Activated CD4-positive, alpha-beta T cell treated with anti-CD3 and anti-CD28 coated beads for 24 hours (primary cell): ENCODE data around the gene HES6.

Source experiments
- DNase-seq, 2 donors: peaks; one replicate each; pipeline ENCODE4 v3.0.0-alpha.2; 2020; ENCODE audit warnings: low read depth in 2 of 2

The HES6 gene

DNA sequence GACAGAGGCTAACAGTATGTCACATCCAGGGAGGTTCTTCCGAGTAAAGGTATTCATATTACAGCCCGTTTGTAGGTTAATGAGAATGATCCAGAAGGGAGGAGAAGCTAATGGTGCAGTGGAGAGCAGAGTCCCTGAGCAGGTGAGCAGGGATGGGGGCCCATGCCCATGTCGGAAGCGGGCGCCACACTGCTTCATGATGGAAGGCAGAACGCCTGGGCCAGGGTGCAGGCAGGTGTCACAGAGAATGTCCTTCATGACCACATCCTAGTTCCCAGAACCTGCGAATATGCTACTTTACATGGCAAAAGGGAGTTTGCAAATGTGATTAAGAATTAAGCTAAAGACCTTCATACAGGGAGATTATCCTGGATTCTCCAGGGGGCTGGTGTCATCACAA, 4.0 kb downstream of the HES6 start:
- DNase-seq, result no peak

DNA sequence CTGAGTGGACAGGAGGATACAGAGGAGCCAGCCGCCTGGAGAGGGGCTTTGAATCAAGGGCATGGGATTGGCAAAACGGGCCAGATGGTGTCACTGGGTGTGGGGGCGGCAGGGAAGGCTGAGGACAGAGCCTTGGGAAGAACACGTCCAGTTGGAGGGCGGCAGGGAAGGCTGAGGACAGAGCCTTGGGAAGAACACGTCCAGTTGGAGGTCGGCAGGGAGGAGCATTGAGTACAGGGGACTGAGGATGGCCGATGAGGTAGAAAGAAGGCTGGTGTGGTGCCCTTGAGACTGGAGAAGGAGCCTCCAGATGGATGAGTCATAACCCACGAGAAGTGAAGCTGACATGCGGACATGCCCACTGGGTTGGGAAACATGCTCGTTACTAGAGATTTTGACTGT, 4.5 kb downstream of the HES6 start:
- no peak for DNase-seq

DNA sequence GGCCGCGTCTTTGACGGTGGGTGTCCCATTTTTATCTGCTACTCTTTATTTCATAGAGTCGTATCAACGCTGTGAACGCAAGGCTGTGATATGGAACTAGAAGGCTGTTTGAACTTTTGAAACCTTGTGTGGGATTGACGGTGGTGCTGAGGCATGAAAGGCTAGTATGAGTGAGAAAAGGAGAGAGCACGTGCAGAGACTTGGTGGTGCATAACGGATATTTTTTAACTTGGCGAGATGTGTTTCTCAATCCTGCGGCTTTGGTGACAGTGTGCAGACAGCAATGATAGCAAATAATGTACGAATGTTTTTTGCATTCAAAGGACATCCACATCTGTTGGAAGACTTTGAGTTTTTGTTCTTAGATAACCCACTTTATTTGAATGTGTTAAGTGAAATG, 6.2 kb downstream of the HES6 start:
- no peak for DNase-seq

DNA sequence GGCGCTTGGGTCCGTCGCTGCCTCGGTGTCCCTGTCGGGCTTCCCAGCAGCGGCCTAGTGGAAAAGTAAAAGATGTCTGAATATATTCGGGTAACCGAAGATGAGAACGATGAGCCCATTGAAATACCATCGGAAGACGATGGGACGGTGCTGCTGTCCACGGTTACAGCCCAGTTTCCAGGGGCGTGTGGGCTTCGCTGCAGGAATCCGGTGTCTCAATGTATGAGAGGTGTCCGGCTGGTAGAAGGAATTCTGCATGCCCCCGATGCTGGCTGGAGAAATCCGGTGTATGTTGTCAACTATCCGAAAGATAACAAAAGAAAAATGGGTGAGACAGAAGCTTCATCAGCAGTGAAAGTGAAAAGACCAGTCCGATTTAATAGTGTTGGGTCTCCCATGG, 8.0 kb downstream of the HES6 start:
- DNase-seq, result no peak

DNA sequence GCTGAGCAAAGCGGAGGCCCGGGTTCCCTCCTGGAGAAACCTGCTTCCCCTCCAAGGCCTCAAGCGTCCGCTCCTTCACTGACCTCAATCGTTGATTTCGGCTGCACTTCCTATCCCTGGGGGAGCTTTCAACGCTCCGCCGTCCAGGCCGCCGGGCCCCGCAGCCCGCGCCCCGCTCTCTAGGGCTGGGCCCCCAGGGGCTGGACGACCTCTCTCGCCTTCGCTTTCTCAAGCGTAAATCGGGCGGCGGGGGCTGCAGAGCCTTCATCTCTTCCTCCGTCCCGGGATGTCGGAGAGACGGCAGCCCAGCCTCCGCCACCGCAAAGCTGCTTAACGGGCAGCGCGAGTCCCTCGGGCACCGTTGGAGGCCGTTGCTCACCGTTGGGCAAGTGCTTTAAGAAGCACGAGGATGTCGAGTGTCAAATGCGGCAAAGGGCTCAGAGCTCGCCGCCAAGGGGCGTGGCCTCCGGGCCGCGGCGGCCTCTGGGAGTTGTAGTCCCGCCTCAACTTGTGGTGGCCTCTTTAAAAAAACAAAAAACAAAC, 8.5 kb downstream of the HES6 start:
- DNase-seq, result peak; percentile 56 to 67

DNA sequence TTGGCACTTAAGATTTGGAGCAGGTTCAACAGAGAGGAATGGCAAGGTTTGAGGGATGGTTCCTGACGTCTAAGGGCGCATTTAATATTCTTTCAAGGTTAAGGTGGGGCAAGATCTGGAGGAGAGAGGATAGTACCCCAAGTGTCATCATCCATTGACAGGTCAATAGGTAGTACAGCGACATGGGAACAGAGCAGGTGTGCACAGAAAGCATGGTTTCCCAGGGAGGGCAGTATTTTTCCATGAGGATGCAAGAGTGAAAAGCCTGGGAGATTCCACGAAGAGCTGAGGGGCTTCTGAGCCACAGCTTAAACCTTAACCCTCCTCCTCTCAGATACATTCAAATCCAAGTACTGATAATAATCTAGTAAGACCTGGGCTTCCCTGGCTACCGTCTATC, 9.1 kb downstream of the HES6 start:
- no peak for DNase-seq

DNA sequence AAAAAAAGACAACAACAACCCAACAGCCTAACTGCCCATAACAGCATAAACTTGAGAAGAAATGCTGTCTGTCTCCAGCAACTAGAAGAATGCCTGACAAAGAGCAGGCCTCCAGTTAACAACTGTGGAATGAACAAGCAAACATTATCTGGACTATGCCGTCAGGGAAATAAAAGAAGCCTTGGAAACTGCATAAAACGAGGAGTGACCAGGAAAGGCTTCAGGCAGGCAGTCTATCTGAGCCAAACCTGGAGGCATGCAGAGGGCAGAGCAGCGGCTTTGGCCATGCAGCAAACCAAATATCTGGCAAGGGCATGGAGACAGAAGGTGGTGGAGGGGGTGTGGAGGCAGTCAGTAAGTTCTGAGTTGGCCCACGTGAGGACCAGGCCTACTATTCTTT, 11.1 kb downstream of the HES6 start:
- no peak for DNase-seq

DNA sequence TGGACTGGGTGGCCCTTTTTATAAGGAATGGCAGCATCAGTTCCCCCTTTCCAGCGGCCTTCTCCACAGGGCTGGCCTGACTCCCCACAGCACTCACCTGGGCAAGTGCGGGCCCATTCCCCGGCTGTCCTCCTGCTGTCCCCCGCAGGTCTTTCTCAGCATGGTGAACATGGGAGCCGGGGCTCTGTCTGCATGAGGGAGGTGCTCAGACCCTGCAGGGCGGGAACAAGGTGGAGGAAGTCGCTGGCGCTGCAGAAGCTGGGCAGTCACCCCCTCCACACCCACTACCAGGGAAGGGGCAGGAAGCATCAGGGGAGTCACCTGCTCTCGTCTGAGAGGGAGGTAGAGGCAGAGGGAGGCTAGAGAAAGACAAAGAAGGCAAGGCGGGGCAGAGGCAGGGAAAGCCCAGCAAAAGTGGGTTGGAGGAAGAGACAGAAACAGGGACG, 12.2 kb downstream of the HES6 start:
- DNase-seq, result no peak

DNA sequence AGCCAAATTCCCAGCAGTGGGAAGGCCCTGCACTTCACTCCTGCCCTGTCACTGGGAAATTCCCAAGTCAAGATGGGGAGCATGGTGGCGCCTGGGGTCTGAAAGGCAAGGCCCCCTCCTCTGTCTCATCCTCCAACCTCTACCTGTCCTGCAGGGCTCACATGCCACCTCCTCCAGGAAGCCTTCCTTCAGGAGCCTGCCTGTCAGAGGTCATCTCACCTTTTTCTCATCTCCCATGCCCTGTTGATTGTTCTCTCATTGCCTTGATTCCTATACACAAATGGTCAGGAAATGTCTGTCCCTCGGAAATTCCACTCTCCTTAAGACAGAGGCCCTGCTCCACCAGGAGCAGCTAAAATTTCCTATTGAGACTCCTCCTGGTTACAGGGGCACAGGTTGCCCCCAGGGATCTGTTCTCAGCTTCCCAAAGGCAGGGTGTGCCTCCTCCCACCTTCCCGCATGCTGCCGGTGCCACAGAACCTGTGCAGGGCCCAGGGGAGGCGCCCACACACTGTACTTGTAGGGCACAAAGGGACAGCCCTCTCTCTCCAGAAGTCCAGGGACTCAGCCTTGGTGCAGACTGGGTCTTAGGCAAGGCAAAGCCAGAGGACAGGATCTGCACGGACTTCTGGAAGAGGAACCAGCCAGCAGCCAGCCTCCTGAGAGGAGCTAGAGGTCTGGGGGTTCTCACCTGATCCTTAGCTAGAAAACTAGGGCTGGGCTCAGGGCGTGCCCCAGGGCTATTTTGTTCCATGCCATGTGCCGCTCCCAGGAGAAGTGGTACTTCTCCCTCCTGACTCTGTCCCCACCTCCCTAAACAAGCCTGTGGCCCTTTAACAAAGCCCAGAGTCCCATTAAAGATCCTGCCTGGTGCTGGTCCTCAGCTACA, 12.9 kb downstream of the HES6 start:
- DNase-seq, result no peak

DNA sequence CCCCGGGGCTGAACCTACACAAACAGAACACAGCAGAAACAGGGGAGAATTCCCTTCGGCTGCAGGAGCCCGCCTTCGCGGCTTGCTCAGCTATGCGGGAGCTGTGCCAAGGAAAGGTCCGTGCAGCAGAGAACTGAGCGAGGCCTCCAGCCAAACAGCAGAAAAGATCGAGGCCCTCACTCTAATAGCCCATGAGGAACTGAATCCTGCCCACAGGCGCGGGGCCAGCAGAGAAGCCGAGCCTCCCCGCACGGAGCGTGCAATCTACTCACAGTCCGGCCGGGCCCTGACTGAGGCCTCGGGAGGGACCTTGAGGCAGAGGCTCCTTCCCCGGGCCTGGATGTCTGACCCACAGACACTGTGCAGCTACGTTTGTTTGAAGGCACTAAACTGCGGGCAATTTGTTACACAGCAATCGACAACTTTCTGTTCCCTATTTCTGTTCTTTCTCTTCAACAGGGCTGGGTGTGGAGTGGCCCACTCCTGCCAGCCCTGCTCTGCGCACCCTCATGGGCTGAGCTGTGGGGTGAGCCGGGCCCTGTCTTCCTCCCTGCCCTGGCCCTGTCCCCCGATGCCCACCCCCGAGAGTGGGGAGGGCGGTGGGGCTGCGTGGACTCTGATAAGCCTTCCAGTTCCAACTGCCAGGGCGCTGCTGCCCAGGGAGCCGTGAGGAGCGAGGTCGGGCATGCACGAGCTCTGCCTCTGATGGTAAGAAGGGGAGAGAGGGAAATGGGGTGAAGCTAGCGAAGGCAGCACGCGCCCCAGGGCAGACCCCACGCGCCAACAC, 13.7 kb downstream of the HES6 start:
- DNase-seq, result no peak

DNA sequence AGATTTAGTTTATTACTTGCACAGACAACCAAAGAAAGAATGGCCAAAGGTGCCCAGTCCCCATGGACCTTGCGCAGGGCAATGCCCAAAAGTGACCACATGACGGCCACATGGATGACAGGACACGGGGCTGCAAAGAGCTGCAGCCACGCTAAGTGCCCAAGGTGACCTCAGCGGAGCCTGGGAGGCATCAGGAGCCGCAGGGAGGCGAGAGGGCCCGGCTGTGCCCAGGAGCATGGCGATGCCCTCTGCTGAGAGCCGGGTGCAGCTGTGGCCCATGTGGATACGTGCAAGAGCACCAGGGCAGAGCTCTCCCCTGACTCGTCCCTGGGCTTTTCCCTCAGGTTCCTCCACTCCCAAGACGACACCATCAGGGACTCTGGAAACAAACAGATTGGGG, 14.7 kb downstream of the HES6 start:
- DNase-seq, result no peak

DNA sequence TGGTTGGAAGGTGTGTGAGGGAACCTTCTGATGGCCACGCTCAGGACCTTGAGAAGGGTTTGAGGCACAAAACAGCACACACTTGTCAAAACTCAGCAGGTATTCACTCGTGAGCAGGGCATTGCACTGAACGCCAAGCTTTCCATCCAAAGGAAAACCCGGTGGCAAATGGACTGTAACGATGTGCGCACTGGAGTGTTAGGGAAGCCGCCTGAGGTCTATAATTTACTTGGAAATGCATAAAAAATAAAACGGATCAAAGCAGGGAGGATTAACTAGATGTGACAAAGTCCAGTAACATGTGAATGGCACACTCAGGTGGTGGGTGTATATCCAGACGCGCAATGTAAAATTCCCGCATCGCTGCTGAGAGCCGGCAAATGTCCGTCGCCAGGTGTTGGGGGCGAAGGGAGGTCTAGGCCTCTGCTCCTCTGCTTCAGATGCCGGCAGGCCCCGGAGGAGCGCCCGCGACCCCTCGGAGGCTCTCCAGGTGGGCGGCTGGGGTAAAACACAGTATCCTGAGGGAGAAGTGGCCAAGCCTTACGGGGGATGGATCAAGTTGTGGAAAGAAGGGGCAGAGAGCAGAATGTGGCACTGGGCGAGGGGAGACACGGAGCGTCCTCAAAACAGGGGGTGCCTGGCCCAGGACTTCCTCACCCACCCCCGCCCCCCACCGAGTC, 15.3 kb downstream of the HES6 start:
- DNase-seq, result no peak

DNA sequence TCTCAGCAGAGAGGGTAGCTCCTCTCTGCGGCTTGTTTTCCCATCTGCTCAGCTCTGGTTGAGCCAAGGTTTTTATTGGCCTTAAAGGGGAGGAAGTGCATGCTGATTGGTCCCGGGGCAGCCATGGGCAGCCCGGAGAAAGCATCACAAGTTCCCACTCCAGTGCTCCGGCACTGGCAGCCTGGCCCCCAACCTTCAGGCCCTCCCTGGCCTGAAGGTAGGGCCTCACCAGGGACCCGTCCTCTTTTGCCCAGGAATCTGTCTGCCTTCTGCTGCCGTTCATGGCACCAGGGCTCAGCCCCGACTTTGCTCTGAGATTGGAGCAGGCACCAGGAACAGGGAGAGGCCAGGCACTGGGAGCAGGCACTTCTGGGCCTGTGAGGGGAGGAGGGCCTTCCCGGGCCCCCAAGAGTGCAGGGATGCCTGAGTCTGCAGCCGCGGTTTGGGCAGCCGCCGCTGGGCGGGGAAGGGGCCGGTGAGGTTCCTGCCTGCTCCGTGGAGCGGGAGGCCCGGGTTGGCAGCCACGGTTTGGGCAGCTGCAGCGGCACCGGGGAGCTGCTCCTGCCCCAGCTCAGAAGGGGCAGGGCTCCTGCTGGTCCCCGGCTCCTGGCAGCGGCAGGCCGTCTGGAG, 18.8 kb downstream of the HES6 start:
- no peak for DNase-seq

DNA sequence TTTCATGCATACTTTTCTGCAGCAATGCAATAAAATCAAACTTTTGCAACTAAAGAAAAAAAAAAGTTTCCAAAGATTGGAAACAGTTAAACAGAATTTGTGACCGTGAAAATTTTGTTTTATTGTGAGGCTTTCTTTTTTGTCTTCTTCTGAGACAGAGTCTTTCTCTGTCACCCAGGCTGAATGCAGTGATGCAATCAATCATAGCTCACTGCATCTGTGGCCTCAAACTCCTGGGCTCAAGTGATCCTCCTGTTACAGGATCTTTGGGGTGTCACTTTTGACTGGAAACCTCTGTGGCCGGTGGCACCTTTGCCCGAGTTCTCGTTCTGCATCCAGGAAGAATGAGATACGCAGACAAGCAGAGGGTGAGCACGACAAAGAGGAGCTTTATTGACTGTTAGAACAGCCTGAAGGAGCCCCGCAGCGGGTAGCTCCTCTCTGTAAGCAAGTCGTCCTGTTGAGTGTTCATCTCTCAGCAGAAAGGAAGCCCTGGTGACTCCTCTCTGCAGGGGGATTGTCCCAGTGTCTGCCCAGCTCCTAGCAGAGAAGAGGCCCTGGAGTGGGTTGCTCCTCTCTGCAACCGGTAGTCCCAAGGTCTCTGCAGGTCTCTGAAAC, 19.5 kb downstream of the HES6 start:
- DNase-seq, result no peak

DNA sequence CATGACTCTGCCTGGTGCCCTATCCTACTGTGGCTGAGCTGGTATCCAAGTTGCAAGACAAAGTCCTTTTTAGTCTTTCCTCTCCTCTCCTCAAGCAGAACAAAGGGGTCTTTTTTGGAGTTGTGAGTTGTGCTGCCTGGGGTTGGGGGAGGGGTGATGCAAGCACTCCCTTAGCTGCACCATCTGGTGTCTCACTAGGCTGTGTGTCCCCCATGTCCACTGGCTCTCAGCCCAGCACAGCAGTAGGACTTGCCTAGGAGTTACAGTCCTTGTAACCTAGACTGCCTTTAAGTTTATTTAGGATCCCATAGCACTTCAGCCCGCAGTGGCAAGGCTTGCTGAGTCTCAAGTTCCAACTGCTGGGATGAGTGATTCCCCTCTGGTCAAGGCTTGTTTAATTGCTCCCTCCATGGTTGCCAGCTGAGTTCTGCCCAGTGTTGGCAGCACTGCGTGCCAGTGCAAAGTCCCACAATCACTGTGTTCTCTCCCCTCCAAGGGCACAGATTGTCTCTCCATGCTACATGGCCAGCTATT, 23.1 kb downstream of the HES6 start:
- DNase-seq, result no peak

DNA sequence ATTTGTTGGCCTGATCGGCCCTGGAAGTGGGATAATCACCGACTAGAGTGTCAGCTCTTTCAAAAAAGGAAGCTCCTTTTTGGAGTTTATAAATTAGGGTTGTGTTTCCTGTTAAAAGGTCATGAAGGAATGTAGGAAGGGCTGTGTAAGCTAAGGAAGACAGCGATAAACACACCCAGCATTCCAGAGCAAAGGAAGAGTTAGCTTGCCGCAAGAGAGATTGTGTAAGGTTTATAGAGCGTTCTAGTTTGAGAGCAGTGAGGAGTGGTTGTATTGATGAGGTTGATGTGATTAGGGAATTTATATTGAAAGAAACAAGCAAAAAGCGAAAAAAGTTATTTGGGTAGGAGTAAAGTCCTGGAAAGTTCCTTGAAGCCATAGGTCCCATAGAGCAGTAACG, 32.8 kb downstream of the HES6 start:
- DNase-seq, result no peak

DNA sequence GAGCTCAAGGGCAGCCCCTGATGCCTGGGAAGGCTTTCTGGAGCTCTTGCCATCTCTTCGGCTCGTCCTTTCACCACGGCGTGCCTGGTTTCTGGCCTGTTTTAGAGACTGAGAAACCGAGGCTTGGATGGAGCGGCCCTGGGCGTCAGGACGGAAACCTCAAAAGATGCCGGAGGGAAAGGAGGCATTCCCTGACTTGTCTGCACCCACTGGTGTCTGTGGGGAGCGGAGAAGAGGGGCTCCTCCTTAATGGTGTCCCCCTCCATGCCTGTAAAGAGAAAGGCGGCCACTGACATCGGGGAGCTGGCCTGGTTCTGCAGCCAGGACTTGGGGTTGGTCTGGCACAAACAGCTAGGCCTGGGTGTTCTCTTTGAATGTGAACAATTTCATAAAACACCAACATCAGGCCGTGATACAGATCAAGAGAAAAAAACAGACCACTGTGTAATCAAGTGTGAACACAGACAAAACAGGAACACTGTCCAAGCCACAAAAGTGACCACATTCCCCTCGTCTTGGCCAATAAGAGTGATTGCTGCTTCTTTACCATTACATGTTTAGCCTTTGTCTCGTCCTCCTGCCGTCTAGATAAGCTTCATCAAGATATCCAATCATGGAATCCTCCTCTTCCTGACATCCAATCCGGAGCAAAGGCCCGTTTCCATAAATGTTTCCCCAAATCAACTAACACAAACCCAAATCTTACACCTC, 35.7 kb downstream of the HES6 start:
- no peak for DNase-seq

DNA sequence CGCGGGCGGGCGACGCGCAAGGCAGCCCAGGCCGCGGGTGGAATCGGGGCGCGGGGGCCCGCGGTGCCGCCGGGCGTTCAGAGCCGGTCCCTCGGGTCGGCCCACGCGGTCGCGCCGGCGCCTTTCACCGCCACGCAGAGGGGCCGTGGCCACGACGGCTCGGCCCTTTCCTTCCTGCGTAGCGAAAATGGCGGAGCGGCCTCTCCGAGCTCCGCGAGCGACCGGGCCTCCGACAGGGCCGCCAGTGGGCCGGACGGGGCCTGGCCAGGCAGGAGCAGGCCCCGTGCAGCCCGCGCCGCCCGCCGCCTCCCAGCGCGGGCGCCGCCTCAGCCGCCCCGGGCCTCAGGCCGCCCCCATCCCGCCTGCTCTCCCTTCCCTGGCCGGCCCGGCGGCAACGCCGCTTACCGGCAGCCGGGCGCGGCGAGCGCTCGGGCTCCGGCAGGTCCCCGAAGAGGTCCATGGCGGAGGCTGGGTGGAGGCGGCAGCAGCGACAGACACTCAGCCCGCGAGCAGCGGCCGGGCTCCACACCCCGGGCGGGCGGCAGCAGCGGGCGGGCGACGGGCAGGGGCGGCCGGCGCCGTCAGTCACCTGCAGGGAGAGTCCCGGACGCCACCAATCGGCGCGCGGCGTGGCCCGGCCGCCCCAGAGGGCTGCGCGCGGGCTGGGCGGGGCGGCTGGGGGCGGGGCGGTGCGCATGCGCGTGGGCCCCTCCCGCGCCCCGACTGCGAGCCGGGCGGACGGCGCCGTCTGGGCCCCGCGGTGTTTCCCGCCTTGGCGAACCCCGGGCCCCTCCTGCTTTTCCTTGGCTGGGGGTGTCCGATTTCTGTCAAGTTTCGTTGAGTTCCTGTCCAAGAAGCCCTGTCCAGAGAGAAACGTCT, 36.5 kb downstream of the HES6 start, which contains the start of gene ILKAP:
Gene ILKAP, minus strand, starts transcription at position 602 of the 879 bp plus-strand sequence. Its CDS starts 142 bp downstream, at position 460.
- DNase-seq, result peak; percentile 80 to 84
